GM12875 (cell line): ENCODE results near the gene ALDH8A1.

Source experiments
- H3K4me3 ChIP-seq: one replicate; pipeline ENCODE4 v1.5.1; 2011; ENCODE audit warnings: low read depth, low read length, control low read depth
- CTCF ChIP-seq: IDR thresholded peaks from 2 replicates; pipeline ENCODE4 v1.5.1; 2011; ENCODE audit warnings: low read depth, mild to moderate bottlenecking, control low read depth, inconsistent platforms, low read length, moderate library complexity, borderline replicate concordance; ENCODE audit not compliant: insufficient read depth

The ALDH8A1 gene

GRCh38 chr6:134949927-134950326 lies at the start of gene ALDH8A1:
Gene ALDH8A1, minus strand, starts transcription at chr6:134950101. Its CDS starts 48 bp downstream, at chr6:134950053.
- no peak for TF ChIP-seq CTCF
- H3K4me3 ChIP-seq, result no peak within 1 kb of the TSS

GRCh38 chr6:134999107-134999506 lies 49.2 kb upstream of the ALDH8A1 start:
- no peak for TF ChIP-seq CTCF
- no peak overlapping the region for H3K4me3 ChIP-seq

- no peak overlapping the region for H3K4me3 ChIP-seq
- no peak for TF ChIP-seq CTCF
Measured at GRCh38 chr6:134997133-134997995, 47.5 kb upstream of the ALDH8A1 start.

GRCh38 chr6:134995536-134995935 lies 45.6 kb upstream of the ALDH8A1 start:
- no peak overlapping the region for H3K4me3 ChIP-seq
- TF ChIP-seq CTCF, result no peak

- H3K4me3 ChIP-seq, result no peak overlapping the region
- TF ChIP-seq CTCF, result no peak
Measured at GRCh38 chr6:134994431-134994830, 44.5 kb upstream of the ALDH8A1 start.

GRCh38 chr6:134992155-134992554 lies 42.3 kb upstream of the ALDH8A1 start:
- H3K4me3 ChIP-seq, result no peak overlapping the region
- TF ChIP-seq CTCF, result no peak

- TF ChIP-seq CTCF, result no peak
- no peak overlapping the region for H3K4me3 ChIP-seq
Measured at GRCh38 chr6:134990262-134990661, 40.4 kb upstream of the ALDH8A1 start.
